Neural cell (in vitro differentiated cells): ENCODE data around the gene MARVELD3.

Experiments used
- CTCF ChIP-seq: fragments of 450-650 bp; IDR thresholded peaks from 2 replicates; pipeline ENCODE4 v1.5.1; 2014; ENCODE audit warnings: antibody characterized with exemption, mild to moderate bottlenecking, moderate library complexity; ENCODE audit not compliant: poor library complexity, severe bottlenecking
- EP300 ChIP-seq: fragments of 450-650 bp; conservative IDR thresholded peaks from 2 replicates; pipeline ENCODE4 v1.6.1; 2014; ENCODE audit warnings: antibody characterized with exemption, mild to moderate bottlenecking, moderate library complexity; ENCODE audit not compliant: poor library complexity, severe bottlenecking
- EZH2 ChIP-seq: fragments of 200-600, 300-800 bp; shearing (Covaris generic), sonication (generic); IDR thresholded peaks from 2 replicates; pipeline ENCODE4 v1.6.1; 2014; ENCODE audit warnings: antibody characterized with exemption, low read length, borderline replicate concordance, mild to moderate bottlenecking; ENCODE audit not compliant: insufficient read depth, poor library complexity, severe bottlenecking
- POLR2AphosphoS5 ChIP-seq: IDR thresholded peaks from 2 replicates; pipeline ENCODE4 v1.6.1; 2012
- RAD21 ChIP-seq: fragments of 450-650 bp; conservative IDR thresholded peaks from 2 replicates; pipeline ENCODE4 v1.6.1; 2014; ENCODE audit warnings: antibody characterized with exemption, mild to moderate bottlenecking, moderate library complexity

DNA sequence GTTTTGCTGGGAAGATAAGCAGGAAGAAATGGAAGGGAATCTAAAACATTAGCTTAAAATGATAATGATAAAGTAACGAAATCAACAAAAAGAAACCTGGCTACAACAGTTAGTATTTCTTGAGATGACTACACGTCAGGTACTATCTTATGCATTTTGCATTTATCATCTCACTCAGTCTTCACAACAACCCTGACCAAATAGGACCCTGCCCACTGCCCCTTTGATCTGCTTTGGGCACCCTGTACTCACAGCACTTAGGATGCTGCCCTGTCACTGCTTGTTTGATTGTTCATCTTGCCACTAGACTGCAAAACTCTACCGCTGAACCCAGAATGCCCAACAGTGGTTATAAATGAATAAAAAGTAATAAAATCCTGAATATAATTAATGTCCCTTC lies 45.2 kb downstream of the MARVELD3 start:
- TF ChIP-seq CTCF (no peak), POLR2AphosphoS5 (no peak), EZH2 (no peak), EP300 (no peak), RAD21 (no peak)
